SK-N-SH treated with all-trans-retinoic acid at 6 μM for 48 hours (cell line): ENCODE data around the gene AGAP1.

Source experiments
- ATAC-seq: fragments of 200-7000 bp; cut with Tn5 transposase; 3 replicates; pipeline ENCODE4 v1.9.1; 2020; ENCODE audit warnings: mild to moderate bottlenecking, moderate library complexity
- ARNTL ChIP-seq: fragments of 450-650 bp; formaldehyde crosslinking; IDR thresholded peaks from 2 replicates; pipeline ENCODE4 v1.5.0; 2020; ENCODE audit warnings: low read depth, mild to moderate bottlenecking, moderate library complexity, borderline replicate concordance
- BACH2 ChIP-seq: fragments of 250-450 bp; sonication (Bioruptor Pico); IDR thresholded peaks from 2 replicates; pipeline ENCODE4 v1.9.0; 2021; ENCODE audit warnings: mild to moderate bottlenecking, borderline replicate concordance
- CSDC2 ChIP-seq: fragments of 250-450 bp; sonication (Bioruptor Pico); IDR thresholded peaks from 2 replicates; pipeline ENCODE4 v1.5.0; 2020; ENCODE audit warnings: mild to moderate bottlenecking, moderate library complexity
- ESRRG ChIP-seq: fragments of 250-450 bp; sonication (Bioruptor Pico); IDR thresholded peaks from 2 replicates; pipeline ENCODE4 v1.6.1; 2021; ENCODE audit warnings: mild to moderate bottlenecking
- GLIS3 ChIP-seq: fragments of 250-450 bp; sonication (Bioruptor Pico); IDR thresholded peaks from 2 replicates; pipeline ENCODE4 v1.5.0; 2020; ENCODE audit warnings: mild to moderate bottlenecking, moderate library complexity
- ISL1 ChIP-seq: fragments of 250-450 bp; sonication (Bioruptor Pico); IDR thresholded peaks from 2 replicates; pipeline ENCODE4 v2.1.2; 2022; ENCODE audit warnings: mild to moderate bottlenecking, moderate library complexity
- OSR1 ChIP-seq: fragments of 250-450 bp; sonication (Bioruptor Pico); IDR thresholded peaks from 2 replicates; pipeline ENCODE4 v1.8.0; 2022; ENCODE audit warnings: moderate library complexity, mild to moderate bottlenecking, inconsistent platforms
- PPARA ChIP-seq: fragments of 250-450 bp; sonication (Bioruptor Pico); IDR thresholded peaks from 2 replicates; pipeline ENCODE4 v1.5.0; 2020; ENCODE audit warnings: mild to moderate bottlenecking, borderline replicate concordance
- RARB ChIP-seq: fragments of 250-450 bp; sonication (Bioruptor Pico); IDR thresholded peaks from 2 replicates; pipeline ENCODE4 v1.8.0; 2021; ENCODE audit warnings: mild to moderate bottlenecking, moderate library complexity
- ZFP3 ChIP-seq: fragments of 250-450 bp; sonication (Bioruptor Pico); IDR thresholded peaks from 2 replicates; pipeline ENCODE4 v1.5.0; 2020; ENCODE audit warnings: mild to moderate bottlenecking, moderate library complexity
- ZFP30 ChIP-seq: fragments of 450-650 bp; formaldehyde crosslinking; IDR thresholded peaks from 2 replicates; pipeline ENCODE4 v1.5.0; 2022; ENCODE audit warnings: mild to moderate bottlenecking, moderate library complexity
- ZNF565 ChIP-seq: fragments of 450-650 bp; formaldehyde crosslinking; conservative IDR thresholded peaks from 2 replicates; pipeline ENCODE4 v1.5.0; 2020; ENCODE audit warnings: low read depth, mild to moderate bottlenecking, moderate library complexity
- ZNF70 ChIP-seq: fragments of 450-650 bp; formaldehyde crosslinking; IDR thresholded peaks from 2 replicates; pipeline ENCODE4 v1.5.0; 2020; ENCODE audit warnings: mild to moderate bottlenecking, moderate library complexity
- ZNF8 ChIP-seq: fragments of 450-650 bp; formaldehyde crosslinking; IDR thresholded peaks from 2 replicates; pipeline ENCODE4 v1.5.0; 2020; ENCODE audit warnings: mild to moderate bottlenecking, moderate library complexity
- TF ChIP-seq, protein P1 (sequence below): fragments of 250-450 bp; sonication (Bioruptor Pico); IDR thresholded peaks from 2 replicates; pipeline ENCODE4 v1.5.1; 2021; ENCODE audit warnings: mild to moderate bottlenecking, moderate library complexity
- TF ChIP-seq, protein P2 (sequence below): fragments of 250-450 bp; sonication (Bioruptor Pico); IDR thresholded peaks from 2 replicates; pipeline ENCODE4 v1.8.0; 2021; ENCODE audit warnings: low read depth, mild to moderate bottlenecking, moderate library complexity, borderline replicate concordance
- TF ChIP-seq, protein P3 (sequence below): fragments of 250-450 bp; sonication (Bioruptor Pico); IDR thresholded peaks from 2 replicates; pipeline ENCODE4 v1.5.0; 2020; ENCODE audit warnings: mild to moderate bottlenecking, moderate library complexity
- TF ChIP-seq, protein P4 (sequence below): fragments of 250-450 bp; sonication (Bioruptor Pico); IDR thresholded peaks from 2 replicates; pipeline ENCODE4 v1.5.1; 2020; ENCODE audit warnings: low read depth, mild to moderate bottlenecking, moderate library complexity
- TF ChIP-seq, protein P5 (sequence below): fragments of 250-450 bp; sonication (Bioruptor Pico); IDR thresholded peaks from 2 replicates; pipeline ENCODE4 v1.8.0; 2020; ENCODE audit warnings: mild to moderate bottlenecking, moderate library complexity, borderline replicate concordance

The AGAP1 gene

DNA sequence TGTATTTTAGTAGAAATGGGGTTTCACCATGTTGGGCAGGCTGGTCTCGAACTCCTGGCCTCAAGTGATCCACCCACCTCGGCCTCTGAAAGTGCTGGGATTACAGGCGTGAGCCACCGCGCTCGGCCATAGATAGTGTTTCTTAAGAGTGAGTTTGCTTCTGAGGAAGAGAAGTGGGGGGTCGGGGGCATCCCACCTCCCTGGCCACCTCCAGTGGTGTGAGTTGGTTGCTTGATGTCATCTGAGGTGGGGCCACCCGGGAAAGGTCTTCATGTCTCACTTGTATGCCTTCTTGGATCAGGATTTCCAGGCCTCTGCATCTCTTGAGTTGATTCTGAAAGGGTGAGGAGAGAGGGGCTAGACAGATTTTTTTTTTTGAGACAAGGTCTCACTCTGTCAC is 57.1 kb downstream of the AGAP1 start:
- no peak for ATAC-seq
- TF ChIP-seq ZNF565 (CRISPR knock-in tag), result no peak
- no peak for TF ChIP-seq PPARA (CRISPR knock-in tag)
- TF ChIP-seq, protein P1, sequence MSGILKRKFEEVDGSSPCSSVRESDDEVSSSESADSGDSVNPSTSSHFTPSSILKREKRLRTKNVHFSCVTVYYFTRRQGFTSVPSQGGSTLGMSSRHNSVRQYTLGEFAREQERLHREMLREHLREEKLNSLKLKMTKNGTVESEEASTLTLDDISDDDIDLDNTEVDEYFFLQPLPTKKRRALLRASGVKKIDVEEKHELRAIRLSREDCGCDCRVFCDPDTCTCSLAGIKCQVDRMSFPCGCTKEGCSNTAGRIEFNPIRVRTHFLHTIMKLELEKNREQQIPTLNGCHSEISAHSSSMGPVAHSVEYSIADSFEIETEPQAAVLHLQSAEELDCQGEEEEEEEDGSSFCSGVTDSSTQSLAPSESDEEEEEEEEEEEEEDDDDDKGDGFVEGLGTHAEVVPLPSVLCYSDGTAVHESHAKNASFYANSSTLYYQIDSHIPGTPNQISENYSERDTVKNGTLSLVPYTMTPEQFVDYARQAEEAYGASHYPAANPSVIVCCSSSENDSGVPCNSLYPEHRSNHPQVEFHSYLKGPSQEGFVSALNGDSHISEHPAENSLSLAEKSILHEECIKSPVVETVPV (CRISPR knock-in tag), result no peak
- no peak for TF ChIP-seq ESRRG
- no peak for TF ChIP-seq BACH2 (CRISPR knock-in tag)
- TF ChIP-seq, protein P2, sequence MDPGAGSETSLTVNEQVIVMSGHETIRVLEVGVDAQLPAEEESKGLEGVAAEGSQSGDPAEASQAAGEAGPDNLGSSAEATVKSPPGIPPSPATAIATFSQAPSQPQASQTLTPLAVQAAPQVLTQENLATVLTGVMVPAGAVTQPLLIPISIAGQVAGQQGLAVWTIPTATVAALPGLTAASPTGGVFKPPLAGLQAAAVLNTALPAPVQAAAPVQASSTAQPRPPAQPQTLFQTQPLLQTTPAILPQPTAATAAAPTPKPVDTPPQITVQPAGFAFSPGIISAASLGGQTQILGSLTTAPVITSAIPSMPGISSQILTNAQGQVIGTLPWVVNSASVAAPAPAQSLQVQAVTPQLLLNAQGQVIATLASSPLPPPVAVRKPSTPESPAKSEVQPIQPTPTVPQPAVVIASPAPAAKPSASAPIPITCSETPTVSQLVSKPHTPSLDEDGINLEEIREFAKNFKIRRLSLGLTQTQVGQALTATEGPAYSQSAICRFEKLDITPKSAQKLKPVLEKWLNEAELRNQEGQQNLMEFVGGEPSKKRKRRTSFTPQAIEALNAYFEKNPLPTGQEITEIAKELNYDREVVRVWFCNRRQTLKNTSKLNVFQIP (CRISPR knock-in tag), result no peak
- TF ChIP-seq ZNF8, result no peak
- no peak for TF ChIP-seq ARNTL (CRISPR knock-in tag)
- no peak for TF ChIP-seq ISL1 (CRISPR knock-in tag)
- TF ChIP-seq, protein P3, sequence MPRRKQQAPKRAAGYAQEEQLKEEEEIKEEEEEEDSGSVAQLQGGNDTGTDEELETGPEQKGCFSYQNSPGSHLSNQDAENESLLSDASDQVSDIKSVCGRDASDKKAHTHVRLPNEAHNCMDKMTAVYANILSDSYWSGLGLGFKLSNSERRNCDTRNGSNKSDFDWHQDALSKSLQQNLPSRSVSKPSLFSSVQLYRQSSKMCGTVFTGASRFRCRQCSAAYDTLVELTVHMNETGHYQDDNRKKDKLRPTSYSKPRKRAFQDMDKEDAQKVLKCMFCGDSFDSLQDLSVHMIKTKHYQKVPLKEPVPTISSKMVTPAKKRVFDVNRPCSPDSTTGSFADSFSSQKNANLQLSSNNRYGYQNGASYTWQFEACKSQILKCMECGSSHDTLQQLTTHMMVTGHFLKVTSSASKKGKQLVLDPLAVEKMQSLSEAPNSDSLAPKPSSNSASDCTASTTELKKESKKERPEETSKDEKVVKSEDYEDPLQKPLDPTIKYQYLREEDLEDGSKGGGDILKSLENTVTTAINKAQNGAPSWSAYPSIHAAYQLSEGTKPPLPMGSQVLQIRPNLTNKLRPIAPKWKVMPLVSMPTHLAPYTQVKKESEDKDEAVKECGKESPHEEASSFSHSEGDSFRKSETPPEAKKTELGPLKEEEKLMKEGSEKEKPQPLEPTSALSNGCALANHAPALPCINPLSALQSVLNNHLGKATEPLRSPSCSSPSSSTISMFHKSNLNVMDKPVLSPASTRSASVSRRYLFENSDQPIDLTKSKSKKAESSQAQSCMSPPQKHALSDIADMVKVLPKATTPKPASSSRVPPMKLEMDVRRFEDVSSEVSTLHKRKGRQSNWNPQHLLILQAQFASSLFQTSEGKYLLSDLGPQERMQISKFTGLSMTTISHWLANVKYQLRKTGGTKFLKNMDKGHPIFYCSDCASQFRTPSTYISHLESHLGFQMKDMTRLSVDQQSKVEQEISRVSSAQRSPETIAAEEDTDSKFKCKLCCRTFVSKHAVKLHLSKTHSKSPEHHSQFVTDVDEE (CRISPR knock-in tag), result no peak
- no peak for TF ChIP-seq ZNF70 (CRISPR knock-in tag)
- no peak for TF ChIP-seq GLIS3 (CRISPR knock-in tag)
- no peak for TF ChIP-seq ZFP3 (CRISPR knock-in tag)
- TF ChIP-seq, protein P4, sequence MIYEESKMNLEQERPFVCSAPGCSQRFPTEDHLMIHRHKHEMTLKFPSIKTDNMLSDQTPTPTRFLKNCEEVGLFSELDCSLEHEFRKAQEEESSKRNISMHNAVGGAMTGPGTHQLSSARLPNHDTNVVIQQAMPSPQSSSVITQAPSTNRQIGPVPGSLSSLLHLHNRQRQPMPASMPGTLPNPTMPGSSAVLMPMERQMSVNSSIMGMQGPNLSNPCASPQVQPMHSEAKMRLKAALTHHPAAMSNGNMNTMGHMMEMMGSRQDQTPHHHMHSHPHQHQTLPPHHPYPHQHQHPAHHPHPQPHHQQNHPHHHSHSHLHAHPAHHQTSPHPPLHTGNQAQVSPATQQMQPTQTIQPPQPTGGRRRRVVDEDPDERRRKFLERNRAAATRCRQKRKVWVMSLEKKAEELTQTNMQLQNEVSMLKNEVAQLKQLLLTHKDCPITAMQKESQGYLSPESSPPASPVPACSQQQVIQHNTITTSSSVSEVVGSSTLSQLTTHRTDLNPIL, result no peak

DNA sequence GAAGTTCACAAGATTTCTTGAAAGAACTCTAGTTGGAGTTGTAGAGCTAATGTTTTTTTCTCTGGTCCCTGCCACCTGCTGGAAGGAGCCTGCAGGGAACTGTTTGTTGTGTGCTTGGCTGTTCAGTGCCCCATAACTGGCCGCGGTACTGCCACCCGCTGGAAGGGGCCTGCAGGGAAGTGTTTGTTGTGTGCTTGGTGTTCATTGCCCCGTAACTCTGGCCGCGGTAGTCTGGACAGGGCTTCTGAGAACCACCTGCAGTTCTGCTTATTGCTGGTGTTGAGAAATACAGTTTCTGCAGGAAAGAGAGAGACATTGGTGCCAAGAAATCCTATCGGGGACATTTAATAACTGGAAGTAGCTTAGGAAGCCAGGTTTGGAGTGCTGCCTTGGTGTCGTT is 58.1 kb downstream of the AGAP1 start:
- peak; percentile 98 for ATAC-seq

More for the DNA sequence above, 58.1 kb downstream of the AGAP1 start:
- TF ChIP-seq BACH2 (CRISPR knock-in tag) (no peak), OSR1 (CRISPR knock-in tag) (no peak), ZFP3 (CRISPR knock-in tag) (no peak), ZFP30 (CRISPR knock-in tag) (no peak), RARB (no peak), CSDC2 (CRISPR knock-in tag) (no peak), ARNTL (CRISPR knock-in tag) (no peak)
- TF ChIP-seq, protein P3 (CRISPR knock-in tag), result no peak
- TF ChIP-seq, protein P5, sequence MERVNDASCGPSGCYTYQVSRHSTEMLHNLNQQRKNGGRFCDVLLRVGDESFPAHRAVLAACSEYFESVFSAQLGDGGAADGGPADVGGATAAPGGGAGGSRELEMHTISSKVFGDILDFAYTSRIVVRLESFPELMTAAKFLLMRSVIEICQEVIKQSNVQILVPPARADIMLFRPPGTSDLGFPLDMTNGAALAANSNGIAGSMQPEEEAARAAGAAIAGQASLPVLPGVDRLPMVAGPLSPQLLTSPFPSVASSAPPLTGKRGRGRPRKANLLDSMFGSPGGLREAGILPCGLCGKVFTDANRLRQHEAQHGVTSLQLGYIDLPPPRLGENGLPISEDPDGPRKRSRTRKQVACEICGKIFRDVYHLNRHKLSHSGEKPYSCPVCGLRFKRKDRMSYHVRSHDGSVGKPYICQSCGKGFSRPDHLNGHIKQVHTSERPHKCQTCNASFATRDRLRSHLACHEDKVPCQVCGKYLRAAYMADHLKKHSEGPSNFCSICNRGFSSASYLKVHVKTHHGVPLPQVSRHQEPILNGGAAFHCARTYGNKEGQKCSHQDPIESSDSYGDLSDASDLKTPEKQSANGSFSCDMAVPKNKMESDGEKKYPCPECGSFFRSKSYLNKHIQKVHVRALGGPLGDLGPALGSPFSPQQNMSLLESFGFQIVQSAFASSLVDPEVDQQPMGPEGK (CRISPR knock-in tag), result no peak
- TF ChIP-seq, protein P4, result no peak
